Progenitor cell of endocrine pancreas (in vitro differentiated cells): Measurements from ENCODE around the gene NDUFS7. TPM values are rescaled to one million over a fixed set of nuclear protein-coding genes. Genes with fewer than 3 reads are reported as not detected.

ENCODE experiments used
- DNase-seq: peaks from one replicate; pipeline ENCODE4 v3.0.0; 2021; ENCODE audit warnings: low spot score; ENCODE audit not compliant: unreplicated experiment
- H3K27ac Mint-ChIP-seq: 2 replicates; pipeline ENCODE4 v1.8.0; 2021; ENCODE audit warnings: mild to moderate bottlenecking, moderate library complexity, mixed read lengths
- H3K27me3 Mint-ChIP-seq: 2 replicates; pipeline ENCODE4 v1.8.0; 2021; ENCODE audit warnings: mixed read lengths
- H3K36me3 Mint-ChIP-seq: 2 replicates; pipeline ENCODE4 v1.8.0; 2022; ENCODE audit warnings: mixed read lengths; ENCODE audit not compliant: insufficient read depth
- H3K4me1 Mint-ChIP-seq: 2 replicates; pipeline ENCODE4 v1.8.0; 2021; ENCODE audit warnings: low read depth, mixed read lengths
- H3K4me3 Mint-ChIP-seq: 2 replicates; pipeline ENCODE4 v1.8.0; 2021; ENCODE audit warnings: low read depth, mild to moderate bottlenecking, moderate library complexity, mixed read lengths
- H3K9me3 Mint-ChIP-seq: 2 replicates; pipeline ENCODE4 v1.8.0; 2021; ENCODE audit warnings: low read depth, mixed read lengths
- CTCF ChIP-seq: fragments of 200-600 bp; sonication (generic); IDR thresholded peaks from one replicate; pipeline ENCODE4 v1.5.0; 2021; ENCODE audit warnings: antibody characterized with exemption, mild to moderate bottlenecking; ENCODE audit not compliant: unreplicated experiment
- total RNA-seq: library from RNA; stranded (reverse); gene quantifications from 2 replicates; pipeline ENCODE4 v1.2.1, GENCODE V29; 2021

NDUFS7 gene
- total RNA-seq, 1 donor from 2014 or later: 62.4 TPM

GRCh38 chr19:1382250-1382649 lies 1.5 kb upstream of the NDUFS7 start:
- H3K36me3 Mint-ChIP-seq: peaks cover 2% of the 10 kb centered on the region
- no peak overlapping the region for H3K4me3 Mint-ChIP-seq
- H3K4me1 Mint-ChIP-seq: peaks cover 8% of the 10 kb centered on the region
- no peak for TF ChIP-seq CTCF
- H3K27ac Mint-ChIP-seq: no peak overlapping the region
- no peaks in the 10 kb centered on the region for H3K27me3 Mint-ChIP-seq
- no peak for DNase-seq
- no peaks in the 10 kb centered on the region for H3K9me3 Mint-ChIP-seq

- Mint-ChIP-seq H3K36me3 (peaks cover 2% of the 10 kb centered on the region), H3K4me1 (peaks cover 8% of the 10 kb centered on the region), H3K27me3 (no peaks in the 10 kb centered on the region), H3K27ac (peak overlapping the region; percentile 100), H3K9me3 (no peaks in the 10 kb centered on the region), H3K4me3 (peak overlapping the region; percentile 82)
- no peak for DNase-seq
- TF ChIP-seq CTCF: no peak
Measured at GRCh38 chr19:1383017-1383311, 743 bp upstream of the NDUFS7 start.

- Mint-ChIP-seq H3K27ac (peak overlapping the region; percentile 57), H3K27me3 (no peaks in the 10 kb centered on the region)
- no peak for DNase-seq
Measured at GRCh38 chr19:1384085-1384462, 367 bp downstream of the NDUFS7 start.

GRCh38 chr19:1384478-1385110 lies 887 bp downstream of the NDUFS7 start:
- Mint-ChIP-seq H3K27ac (peak overlapping the region; percentile 57), H3K9me3 (no peaks in the 10 kb centered on the region), H3K36me3 (peaks cover 8% of the 10 kb centered on the region), H3K4me3 (peak overlapping the region; percentile 82), H3K27me3 (no peaks in the 10 kb centered on the region), H3K4me1 (peaks cover 8% of the 10 kb centered on the region)
- TF ChIP-seq CTCF: no peak
- no peak for DNase-seq

More at GRCh38 chr19:1384085-1384462, 367 bp downstream of the NDUFS7 start:
- Mint-ChIP-seq H3K4me3 (peak overlapping the region; percentile 82), H3K4me1 (peaks cover 8% of the 10 kb centered on the region), H3K9me3 (no peaks in the 10 kb centered on the region), H3K36me3 (peaks cover 5% of the 10 kb centered on the region)
- TF ChIP-seq CTCF: no peak

- Mint-ChIP-seq H3K4me1 (peaks cover 8% of the 10 kb centered on the region), H3K27ac (no peak overlapping the region), H3K9me3 (no peaks in the 10 kb centered on the region), H3K36me3 (peaks cover 9% of the 10 kb centered on the region), H3K4me3 (peak overlapping the region; percentile 5), H3K27me3 (no peaks in the 10 kb centered on the region)
- no peak for DNase-seq
- TF ChIP-seq CTCF: no peak
Measured at GRCh38 chr19:1385816-1386215, 2.1 kb downstream of the NDUFS7 start.
